DOHH2 (cell line): ENCODE data around the gene G6PC3.

Experiments
- CTCF ChIP-seq: fragments of 200-600 bp; sonication (generic); IDR thresholded peaks from one replicate; pipeline ENCODE4 v1.5.1; 2014; ENCODE audit warnings: antibody characterized with exemption, mild to moderate bottlenecking, low read depth, low read length; ENCODE audit not compliant: poor library complexity, severe bottlenecking
- EZH2phosphoT487 ChIP-seq: fragments of 200-600 bp; sonication (generic); IDR thresholded peaks from 2 replicates; pipeline ENCODE4 v1.6.1; 2017; ENCODE audit warnings: borderline replicate concordance, mild to moderate bottlenecking, antibody characterized with exemption, low read length, moderate library complexity, mixed read lengths

- TF ChIP-seq CTCF (no peak), EZH2phosphoT487 (no peak)
Observed at GRCh38 chr17:44106801-44107200, 36.3 kb downstream of the G6PC3 start.
